D341Med (cell line): Measurements from ENCODE around the gene BET1L.
"Not testable (repeated sequence)": the region's sequence is repeated elsewhere in the genome, so short reads cannot be mapped to it uniquely, and the experiment has no call there.

Source experiments
- DNase-seq: peaks from one replicate; pipeline ENCODE4 v3.0.0; 2012; ENCODE audit warnings: low spot score

BET1L gene

DNA sequence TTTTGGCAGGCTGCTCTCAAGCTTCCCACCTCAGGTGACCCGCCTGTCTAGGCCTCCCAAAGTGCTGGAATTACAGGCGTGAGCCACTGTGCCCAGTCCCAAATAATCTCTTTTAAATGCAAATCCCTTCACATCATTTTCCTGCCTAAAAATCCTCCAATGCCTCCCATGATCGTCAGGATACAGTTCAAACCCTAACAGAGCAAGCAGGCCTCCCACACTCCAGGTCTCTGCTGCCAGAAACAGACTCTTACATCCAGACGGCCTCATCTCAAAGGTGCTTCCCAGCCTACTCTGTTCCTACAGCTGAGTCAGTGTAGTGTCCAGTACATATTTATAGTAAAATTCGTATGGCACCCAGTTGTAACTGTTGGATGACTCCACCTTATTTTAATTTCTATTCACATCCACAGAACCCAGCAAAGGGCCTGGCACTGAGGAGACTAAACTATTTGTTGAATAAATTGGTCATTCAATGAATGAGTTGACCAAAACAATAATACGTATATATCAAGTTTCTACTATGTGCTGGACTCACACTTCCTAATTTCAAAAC lies 20.7 kb upstream of the BET1L start:
- no peak for DNase-seq

DNA sequence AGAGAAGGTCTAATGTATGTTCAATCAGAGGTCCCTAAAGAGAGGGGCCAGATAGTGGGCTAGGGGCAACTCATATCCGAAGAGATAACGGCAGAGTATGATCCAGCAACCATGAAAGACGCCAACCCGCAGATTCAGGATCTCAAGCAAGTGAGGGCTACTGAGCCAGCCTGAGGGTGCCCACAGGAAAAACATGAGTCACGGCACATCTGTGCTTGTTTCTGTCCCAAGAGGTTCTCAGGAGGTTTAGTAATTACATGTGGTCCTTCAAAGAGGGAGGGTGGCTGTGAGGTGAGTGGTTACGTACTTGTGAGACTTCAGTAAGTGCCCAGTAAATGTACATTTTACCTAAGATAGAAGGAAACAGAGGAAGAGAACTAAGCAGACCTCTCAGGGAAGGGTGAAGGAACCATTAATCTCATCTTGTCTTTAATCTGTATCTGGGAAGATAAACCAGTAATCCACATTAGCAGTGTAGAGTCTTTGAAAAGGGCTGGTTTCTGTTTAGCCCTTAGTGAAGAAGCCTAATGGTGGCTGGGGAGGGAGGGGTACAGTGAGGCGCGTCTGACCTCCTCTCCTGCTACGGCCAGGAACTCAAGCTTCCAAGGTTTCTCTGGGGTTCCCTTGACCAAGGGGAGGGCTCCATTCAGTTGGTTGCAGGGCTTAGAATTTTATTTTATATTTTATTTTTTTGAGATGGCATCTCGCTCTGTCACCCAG lies 18.7 kb upstream of the BET1L start:
- DNase-seq: no peak

DNA sequence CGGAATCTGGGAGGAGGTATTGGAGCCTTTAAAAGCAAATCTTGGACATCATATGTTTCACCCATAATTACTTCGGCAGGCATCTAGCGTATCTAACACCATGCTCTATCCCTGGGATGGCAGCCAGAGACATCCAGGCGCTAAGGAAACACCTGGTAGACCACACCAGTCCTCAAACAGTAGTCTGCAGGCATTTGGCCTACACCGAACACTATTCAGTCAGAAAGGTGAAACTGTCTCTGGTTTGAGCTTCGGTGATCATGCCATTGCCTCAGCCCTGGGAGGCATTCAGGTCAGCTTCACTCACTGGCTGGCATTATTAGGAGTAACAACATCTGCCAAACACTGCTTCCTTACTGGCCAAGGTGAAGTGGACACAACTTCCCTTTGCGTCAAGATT lies 17.2 kb upstream of the BET1L start:
- DNase-seq: no peak

DNA sequence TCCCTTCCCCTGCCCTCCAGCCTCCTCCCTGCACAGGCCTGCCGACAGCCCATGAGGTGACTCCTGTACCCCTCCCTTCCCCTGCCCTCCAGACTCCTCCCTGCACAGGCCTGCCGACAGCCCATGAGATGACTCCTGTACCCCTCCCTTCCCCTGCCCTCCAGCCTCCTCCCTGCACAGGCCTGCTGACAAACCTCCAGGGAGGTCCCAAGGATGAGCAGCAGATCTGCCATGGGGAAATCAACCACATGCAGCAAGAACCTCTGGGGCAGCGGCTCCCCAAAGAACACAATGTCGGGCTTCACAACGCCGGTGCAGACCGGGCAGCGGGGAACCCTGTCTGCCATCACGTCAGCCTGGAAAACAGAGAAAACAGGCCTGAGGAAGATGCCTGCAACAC lies 16.7 kb upstream of the BET1L start:
- DNase-seq: no peak

DNA sequence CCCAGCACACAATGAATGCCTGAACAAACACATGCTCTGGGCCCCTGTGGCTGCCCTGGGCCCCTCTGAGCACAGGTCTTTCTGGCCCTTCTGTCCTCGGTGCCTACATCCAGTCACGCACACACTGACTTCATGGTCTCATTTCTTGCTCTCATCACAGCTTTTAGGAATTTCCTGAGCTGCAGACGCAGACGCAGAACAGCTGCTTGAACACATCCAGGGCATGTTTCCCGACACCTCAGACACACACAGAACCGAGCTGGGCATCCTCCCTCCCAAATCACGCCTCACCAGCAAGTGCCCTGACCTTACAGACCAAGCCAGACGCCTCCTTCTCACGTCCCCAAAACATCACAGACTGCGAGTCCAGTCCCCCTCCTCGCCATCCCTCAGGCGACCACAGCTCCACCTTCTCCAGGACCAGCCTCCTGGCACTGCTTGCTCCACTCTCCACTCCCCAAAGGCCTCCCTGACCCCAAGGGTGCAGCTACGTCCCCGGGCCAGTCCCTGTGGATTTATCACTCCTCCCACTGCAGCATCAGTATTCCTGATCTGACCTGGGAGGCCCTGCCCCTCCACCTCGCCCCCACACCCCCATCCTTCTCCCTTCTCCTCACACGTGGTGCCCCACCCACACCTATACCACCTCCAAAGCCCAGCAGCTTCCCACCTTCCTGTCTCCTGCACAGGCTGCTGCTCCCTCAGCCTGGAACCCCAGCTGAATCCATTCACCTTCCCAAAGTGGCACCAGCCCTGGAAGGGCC lies 16.0 kb upstream of the BET1L start:
- DNase-seq: no peak

DNA sequence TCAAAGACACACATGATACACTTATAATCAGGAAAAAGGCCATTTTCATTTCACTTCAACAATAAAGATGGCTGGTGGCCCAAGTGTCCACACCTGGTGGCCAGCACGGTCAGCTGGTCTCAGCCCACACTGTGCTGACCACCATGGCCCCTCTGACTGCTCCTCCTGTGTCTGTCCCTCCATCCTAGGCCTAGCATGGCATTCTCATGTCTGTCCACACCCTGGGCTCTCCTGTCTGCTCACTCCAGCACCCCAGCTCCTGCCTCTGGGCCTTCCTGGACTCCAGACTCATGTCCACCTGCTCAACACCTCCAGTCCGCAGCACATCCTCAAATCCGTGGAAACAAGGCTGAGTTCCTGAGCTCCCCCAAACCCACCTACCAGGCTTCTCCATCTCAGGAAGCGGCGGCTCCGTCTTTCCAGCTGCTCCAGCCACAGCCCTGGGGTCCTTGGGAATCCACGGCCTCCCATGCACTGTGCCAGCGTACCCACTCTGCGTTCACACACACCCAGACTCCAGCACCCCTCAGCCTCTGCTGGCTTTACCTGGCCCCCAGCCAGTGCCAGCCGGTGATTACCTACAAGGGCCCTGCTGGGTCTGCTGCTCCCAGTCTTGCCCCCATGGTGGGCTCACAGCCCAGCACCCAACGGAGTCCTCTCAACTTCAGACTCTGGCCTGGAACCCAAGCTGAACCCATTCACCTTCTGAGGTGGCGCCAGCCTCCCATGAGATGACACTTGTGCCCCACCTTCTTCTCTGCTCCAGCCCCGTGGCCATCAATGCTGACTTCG lies 15.0 kb upstream of the BET1L start:
- no peak for DNase-seq

DNA sequence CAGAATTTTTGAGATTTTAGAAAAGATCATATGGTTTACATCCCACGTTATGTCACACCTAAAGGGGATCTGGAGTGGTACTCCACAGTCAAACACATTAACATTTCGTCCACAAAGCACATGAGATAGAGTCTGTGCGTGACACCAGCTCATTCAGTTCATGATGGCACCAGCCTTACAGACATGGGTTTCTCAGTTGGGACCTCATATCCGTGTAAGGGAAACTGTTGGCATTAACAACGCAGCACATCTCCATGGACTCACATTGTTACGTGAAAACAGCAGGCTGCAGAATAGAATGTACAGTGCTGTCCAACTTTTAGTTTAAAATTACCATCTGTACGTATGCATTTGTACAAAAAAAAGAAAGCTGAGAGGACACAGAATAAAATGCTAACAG lies 14.3 kb upstream of the BET1L start:
- no peak for DNase-seq

DNA sequence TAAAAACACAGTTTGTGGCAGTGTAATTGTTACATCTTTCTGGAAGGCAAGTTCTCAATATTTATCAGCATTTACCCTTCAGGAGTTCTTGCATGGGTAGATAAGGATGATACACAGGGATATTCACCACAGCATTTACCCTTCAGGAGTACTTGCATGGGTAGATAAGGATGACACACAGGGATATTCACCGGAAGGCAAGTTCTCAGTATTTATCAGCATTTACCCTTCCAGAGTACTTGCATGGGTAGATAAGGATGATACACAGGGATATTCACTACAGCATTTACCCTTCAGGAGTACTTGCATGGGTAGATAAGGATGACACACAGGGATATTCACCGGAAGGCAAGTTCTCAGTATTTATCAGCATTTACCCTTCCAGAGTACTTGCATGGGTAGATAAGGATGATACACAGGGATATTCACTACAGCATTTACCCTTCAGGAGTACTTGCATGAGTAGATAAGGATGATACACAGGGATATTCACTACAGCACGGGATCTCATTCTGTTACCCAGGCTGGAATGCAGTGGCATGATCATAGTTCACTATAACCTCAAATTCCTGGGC lies 13.5 kb upstream of the BET1L start:
- not testable (repeated sequence) for DNase-seq

DNA sequence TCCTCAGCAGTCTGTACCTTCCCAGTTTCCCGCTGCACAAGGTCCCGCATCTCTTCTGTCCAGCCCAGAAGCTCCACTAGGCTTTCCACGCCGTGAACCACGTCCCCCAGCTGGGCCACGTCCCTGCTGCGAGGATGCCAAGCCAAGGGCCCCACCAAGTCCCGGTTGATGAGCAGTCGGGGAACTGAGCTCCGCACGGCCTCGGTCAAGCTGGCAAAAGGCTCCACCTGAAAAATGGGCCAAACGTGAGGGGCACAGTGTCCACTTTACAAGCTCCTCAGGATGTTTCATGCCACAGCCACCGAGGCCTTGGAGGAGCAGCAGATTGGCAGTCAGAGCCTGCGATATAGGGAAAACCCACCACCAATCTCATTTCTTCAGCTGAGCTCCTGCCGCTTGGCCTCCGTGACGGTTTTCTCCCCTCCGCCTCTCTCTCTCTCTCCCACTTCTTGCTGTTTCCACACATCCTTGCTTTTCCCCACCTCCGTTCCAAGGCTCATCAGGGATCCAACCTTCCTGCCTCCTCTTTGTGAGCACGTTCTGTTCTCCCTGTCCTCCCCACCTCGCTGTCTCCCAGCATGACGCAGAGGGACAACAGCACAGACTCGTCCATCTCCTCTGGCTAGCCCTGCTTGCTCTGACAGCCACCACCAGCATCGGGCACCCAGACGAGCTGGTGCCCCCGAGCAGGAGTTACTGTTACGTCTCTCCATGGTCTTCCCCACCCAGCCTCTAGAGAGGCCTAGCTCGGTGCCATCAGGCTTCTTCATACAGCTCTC lies 11.8 kb upstream of the BET1L start:
- DNase-seq: no peak

DNA sequence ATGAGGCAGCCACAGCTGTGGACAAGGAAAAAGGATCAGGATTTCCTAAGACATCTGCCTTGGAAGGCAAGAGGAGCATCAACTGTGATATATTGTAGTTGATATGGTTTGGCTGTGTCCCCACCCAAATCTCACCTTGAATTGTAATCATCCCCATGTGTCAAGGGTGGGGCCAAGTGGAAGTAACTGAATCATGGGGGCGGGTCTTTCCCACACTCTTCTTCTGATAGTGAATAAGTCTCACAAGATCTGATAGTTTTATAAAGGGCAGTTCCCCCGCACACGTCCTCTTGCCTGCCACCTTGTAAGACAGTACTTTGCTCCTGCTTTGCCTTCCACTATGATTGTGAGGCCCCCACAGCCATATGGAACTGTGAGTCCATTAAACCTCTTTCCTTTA lies 10.5 kb upstream of the BET1L start:
- no peak for DNase-seq

DNA sequence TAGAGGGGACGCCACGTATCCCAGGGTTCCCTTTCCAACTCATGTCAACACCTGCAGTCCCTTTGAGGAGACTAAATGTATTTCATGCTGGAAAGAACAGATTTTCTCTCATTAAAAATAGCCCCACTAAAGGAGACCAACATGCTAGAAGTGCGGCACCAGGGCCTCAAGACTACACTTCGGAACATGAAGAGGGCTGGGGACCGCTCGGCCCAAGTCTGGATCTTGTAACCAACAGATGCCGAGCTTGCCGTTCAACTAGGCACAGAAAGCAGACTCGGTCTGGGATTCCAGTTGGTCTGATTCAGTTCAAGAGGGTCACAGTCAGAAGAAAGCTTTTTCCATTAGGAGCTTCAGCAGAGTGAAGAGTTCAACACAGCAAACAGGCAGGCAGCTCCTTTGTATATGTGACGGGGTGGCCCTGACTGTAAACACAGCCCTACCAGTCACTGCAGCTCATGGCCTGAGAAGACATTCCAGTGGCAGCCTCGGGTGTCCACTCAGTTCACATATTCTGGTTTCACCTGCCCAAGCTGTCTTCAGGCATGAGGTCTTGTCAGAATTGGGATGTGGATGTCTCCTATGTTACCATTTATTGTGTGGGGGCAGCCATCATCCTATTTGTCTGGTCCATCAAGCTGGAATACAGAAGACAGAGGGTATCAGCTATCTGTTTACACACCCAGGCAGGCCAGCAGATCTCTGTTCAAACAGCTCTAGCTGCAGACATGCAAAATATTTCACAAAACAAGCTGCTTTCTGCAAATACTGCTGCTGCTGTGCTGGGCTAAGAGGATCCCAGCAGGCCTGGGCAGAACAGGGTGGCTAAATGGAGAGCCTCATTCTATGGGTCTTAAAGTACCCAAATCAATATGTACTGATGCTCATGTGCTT lies 9.1 kb upstream of the BET1L start:
- no peak for DNase-seq

DNA sequence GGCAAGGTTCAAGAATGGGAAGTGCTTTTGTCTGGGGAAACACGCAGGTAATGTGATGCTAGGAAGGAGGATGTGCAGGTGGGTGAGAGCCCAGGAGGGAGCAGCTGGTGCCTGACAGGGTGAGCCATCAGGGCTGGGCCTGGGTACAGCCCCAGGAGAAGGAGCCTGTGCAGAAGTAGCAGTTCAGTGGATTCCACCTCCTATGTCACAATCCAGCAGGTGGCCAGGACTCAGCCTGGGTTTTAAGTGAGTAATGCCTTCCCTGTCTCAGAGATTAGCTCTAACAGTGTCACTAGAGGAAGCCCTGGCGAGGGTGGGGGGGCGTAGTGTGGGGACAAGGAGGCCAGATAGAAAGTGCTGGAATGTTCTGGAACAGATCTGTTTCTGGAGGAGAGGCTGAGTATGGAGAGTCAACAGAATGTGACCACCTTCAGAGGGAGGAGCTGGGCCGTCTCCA lies 8.4 kb upstream of the BET1L start:
- no peak for DNase-seq

DNA sequence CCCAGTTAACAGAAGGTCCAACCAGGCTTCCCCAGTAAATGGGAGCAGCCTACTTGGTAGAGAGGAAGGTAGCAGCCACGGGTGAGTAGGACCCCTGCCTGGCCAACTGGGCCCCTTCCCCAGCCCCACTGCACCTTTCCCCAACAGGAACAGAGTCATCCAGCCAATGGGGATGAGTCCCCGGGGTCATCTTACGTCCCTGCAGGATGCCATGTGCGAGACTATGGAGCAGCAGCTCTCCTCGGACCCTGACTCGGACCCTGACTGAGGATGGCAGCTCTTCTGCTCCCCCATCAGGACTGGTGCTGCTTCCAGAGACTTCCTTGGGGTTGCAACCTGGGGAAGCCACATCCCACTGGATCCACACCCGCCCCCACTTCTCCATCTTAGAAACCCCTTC lies 6.9 kb upstream of the BET1L start:
- no peak for DNase-seq

DNA sequence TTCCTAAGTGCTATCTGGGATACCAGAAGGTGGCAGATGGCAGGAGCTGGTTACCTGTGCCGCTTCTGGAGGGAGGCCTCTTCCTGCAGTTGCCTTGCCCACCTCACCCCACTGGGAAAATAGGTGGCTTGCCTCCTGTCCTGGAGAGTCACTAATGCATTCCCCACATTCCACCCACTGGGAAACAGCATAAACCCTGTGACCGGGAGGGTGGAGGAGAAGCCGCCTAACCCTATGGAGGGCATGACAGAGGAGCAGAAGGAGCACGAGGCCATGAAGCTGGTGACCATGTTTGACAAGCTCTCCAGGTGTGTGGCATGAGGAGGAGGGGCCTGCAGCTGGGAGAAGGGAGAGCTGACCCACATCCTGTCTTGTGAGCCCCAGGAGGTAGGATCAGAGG lies 5.9 kb upstream of the BET1L start:
- no peak for DNase-seq

DNA sequence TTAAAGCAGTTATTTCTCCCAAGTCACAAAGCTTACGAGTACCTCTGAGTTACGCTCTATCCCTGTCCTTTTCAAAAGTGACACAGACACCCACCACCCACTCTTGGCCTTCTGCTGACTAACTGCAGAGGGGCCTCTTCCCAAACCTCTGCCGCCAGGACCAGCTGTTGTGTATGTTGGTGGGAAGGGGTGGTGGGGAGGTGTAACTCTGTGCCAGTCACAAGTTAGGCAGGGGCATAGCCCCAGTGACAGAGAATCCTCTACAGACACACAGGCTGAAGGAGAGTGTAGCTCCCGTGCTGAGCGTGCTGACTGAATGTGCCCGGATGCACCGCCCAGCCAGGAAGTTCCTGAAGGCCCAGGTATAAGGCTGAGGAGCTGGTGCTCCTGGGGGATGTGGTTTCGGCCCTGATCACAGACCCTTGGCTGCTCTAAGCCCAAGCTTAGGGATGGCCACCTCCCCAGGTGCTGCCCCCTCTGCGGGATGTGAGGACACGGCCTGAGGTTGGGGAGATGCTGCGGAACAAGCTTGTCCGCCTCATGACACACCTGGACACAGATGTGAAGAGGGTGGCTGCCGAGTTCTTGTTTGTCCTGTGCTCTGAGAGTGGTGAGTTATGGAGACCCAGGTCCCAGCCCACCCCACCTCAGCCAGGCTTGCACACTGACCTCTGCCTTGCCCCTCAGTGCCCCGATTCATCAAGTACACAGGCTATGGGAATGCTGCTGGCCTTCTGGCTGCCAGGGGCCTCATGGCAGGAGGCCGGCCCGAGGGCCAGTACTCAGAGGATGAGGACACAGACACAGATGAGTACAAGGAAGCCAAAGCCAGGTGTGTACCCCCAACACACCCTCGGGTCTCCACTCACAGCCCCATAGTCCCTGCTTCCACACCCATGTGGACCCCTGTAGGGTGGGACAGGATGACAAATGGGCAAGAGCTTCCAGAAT lies 5.2 kb upstream of the BET1L start:
- no peak for DNase-seq

DNA sequence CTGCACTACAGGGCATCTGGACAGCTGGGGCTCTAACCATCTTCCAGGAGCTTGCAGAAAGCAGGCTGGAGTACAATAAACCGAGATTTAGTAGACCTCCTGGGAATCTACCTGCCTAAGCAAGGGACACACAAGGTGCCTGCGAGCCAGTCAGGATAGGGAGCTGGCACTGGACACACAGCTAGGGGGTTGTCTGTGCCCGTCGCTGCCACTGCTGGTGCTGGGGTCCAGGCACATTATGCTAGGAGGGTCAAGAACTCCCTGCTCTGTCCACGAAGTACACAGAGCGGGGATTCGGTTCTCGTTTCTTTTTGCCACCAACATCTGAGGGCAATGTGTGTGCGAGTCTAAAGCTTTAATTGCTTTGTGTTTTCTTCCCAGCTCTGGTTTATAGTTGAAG lies 4.5 kb upstream of the BET1L start:
- DNase-seq: no peak

DNA sequence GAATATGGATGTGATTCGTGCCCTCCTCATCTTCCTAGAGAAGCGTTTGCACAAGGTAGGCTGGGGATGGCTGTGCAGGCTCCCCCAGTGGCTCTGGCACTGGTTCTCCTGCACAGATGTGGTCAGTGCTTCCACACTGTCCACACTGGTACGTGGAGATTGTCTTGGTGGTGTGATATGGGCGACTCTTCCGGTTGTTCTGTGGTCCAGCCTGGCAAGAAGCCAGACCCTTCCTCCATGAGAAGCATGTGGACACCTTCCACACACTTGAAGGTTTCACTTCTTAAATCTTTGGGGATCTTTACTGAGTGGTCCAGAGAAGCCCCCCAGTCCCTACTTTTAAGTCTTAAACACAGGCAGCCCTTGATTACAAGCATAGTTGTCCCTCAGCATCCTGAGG lies 4.1 kb upstream of the BET1L start:
- no peak for DNase-seq

DNA sequence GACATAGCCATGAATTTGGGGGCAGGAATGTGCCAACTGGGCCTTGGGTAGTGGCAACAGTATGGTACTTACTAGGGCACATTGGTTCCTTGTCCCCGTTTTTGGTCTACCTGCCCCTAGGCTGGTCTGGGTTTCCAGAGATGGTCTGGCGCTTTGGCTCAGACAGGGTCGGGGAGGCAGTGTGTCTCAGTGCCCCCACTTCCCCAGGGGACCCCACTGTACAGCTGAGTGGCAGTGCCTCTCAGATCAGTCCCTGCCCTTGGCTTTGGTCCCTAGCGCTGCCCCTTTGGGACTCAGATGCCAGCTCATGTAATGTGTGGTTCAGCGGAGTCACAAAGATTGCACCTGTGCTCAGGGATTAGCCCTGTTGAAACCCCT lies 3.6 kb upstream of the BET1L start:
- DNase-seq: no peak

DNA sequence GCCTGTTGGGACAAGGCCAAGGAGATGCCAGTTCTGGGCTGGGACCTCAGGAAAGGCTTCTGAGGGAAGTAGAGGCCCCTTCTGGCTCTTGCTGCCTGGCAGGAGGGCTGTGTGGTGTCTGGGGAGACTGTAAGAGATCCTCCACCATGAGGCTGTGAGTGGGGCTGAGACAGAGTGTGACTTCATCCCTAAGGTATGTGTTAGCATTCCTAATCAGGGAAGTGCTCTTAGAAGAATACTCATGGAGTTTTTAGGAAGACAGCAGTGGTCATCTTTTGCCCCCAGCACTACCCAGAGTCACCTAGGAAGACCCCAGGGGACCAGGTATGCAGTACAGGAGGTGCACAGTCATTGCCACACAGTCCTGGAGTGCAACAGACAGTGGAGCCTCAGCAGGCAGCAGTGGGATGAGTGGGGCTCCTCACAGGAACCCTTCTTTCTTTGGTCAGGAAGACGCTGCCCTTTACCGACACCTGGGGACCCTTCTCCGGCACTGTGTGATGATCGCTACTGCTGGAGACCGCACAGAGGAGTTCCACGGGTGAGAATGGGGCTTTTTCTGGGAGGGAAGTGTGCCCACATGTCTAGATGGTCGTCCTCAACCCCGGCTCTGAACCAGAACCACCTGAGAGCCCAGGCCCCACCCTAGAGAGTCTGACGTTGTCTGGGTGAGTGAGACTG lies 3.1 kb upstream of the BET1L start:
- DNase-seq: no peak
